H1 (cell line): ENCODE results near the gene ROBO4. TPM values are rescaled to one million over a fixed set of nuclear protein-coding genes. Genes with fewer than 3 reads are reported as not detected.

Source experiments
- CTCF ChIA-PET: fragments of 300-600 bp; sonication (Branson Sonifier 250); formaldehyde crosslinking; loops from one replicate; lab custom pipeline; 2021; ENCODE audit not compliant: partially characterized antibody; lab: Charles Lee
- POLR2A ChIA-PET: fragments of 300-600 bp; sonication (Branson Sonifier 250); formaldehyde crosslinking; loops from one replicate; lab custom pipeline; 2021; ENCODE audit warnings: inconsistent platforms; ENCODE audit not compliant: partially characterized antibody; lab: Charles Lee
- DNase-seq, 2 experiments: peaks; one replicate each; pipeline versions ENCODE4 v3.0.0 to v3.0.0-alpha.2; 2010 to 2022; ENCODE audit warnings: low spot score in 2 of 2, low read depth in 1 of 2, mixed read lengths in 1 of 2
- FAIRE-seq: peaks from 2 replicates; lab custom pipeline; 2011; peaks lifted over from hg19 to GRCh38; lab: Jason Lieb, UNC
- H2AFZ ChIP-seq: 2 replicates; pipeline ENCODE4 v1.8.1; 2012; ENCODE audit warnings: low read length, inconsistent platforms
- H2AK5ac ChIP-seq: 2 replicates; pipeline ENCODE4 v1.6.1; 2013; ENCODE audit warnings: low read depth, low read length
- H2BK120ac ChIP-seq: replicated peaks from 2 replicates; pipeline ENCODE3; 2013; ENCODE audit warnings: low read depth, low read length, inconsistent platforms
- H2BK12ac ChIP-seq: 2 replicates; pipeline ENCODE4 v1.6.1; 2013; ENCODE audit warnings: low read depth, low read length
- H2BK15ac ChIP-seq: 2 replicates; pipeline ENCODE4 v1.6.1; 2013; ENCODE audit warnings: low read length
- H2BK20ac ChIP-seq: 2 replicates; pipeline ENCODE4 v1.6.1; 2013; ENCODE audit warnings: low read length
- H2BK5ac ChIP-seq: 2 replicates; pipeline ENCODE4 v1.6.1; 2013; ENCODE audit warnings: low read depth, low read length
- H3K14ac ChIP-seq: 2 replicates; pipeline ENCODE4 v1.6.1; 2013; ENCODE audit warnings: inconsistent platforms; ENCODE audit not compliant: insufficient read length
- H3K18ac ChIP-seq: 2 replicates; pipeline ENCODE4 v1.6.1; 2013; ENCODE audit warnings: low read length; ENCODE audit errors: extremely low read depth
- H3K23ac ChIP-seq: 2 replicates; pipeline ENCODE4 v1.6.1; 2013; ENCODE audit warnings: inconsistent platforms; ENCODE audit not compliant: insufficient read length
- H3K23me2 ChIP-seq: 2 replicates; pipeline ENCODE4 v1.6.1; 2013; ENCODE audit warnings: low read depth, low read length
- H3K27ac ChIP-seq: 2 replicates; pipeline ENCODE4 v1.6.1; 2011; ENCODE audit warnings: low read depth, low read length, inconsistent platforms
- H3K27me3 ChIP-seq, 4 experiments: replicated peaks in 1 of 4; 1 replicate in 1 of 4; 2 replicates in 3 of 4; pipeline versions ENCODE4 v1.6.1 to v1.8.1; 2011 to 2013; ENCODE audit warnings: low read length in 3 of 4, mild to moderate bottlenecking in 3 of 4, inconsistent platforms in 2 of 4, mixed read lengths in 2 of 4, moderate library complexity in 1 of 4; ENCODE audit not compliant: control insufficient read depth in 3 of 4, insufficient read depth in 3 of 4; ENCODE audit errors: extremely low read depth in 1 of 4
- H3K36me3 ChIP-seq, 4 experiments: 2 replicates each; pipeline versions ENCODE4 v1.6.1 to v1.8.1; 2011 to 2013; ENCODE audit warnings: mild to moderate bottlenecking in 4 of 4, low read length in 3 of 4, moderate library complexity in 2 of 4, control low read depth in 1 of 4, inconsistent platforms in 1 of 4; ENCODE audit not compliant: insufficient read depth in 4 of 4, control insufficient read depth in 2 of 4
- H3K4ac ChIP-seq: replicated peaks from 2 replicates; pipeline ENCODE3; 2013; ENCODE audit warnings: low read length, low read depth, mixed read lengths, inconsistent platforms; ENCODE audit not compliant: insufficient read length
- H3K4me1 ChIP-seq, 4 experiments: replicated peaks in 1 of 4; 1 replicate in 1 of 4; 2 replicates in 3 of 4; pipeline versions ENCODE4 v1.6.1 to v1.8.1; 2011 to 2013; ENCODE audit warnings: low read length in 3 of 4, inconsistent platforms in 2 of 4, mixed read lengths in 1 of 4; ENCODE audit not compliant: insufficient read depth in 4 of 4, control insufficient read depth in 3 of 4
- H3K4me2 ChIP-seq, 2 experiments: 2 replicates each; pipeline versions ENCODE4 v1.6.1 to v1.8.1; 2011 to 2013; ENCODE audit warnings: low read depth in 2 of 2, low read length in 2 of 2, control low read depth in 1 of 2, inconsistent platforms in 1 of 2, mild to moderate bottlenecking in 1 of 2; ENCODE audit not compliant: insufficient read depth in 1 of 2
- H3K4me3 ChIP-seq, 4 experiments: fragments of 200-600, 300-600 bp in 1 of 4; sonication (generic), shearing (Covaris generic), sonication (Bioruptor Twin) in 1 of 4; 2 replicates each; pipeline versions ENCODE4 v1.5.1 to v1.8.1; 2011 to 2016; ENCODE audit warnings: low read length in 4 of 4, low read depth in 3 of 4, control low read depth in 2 of 4, inconsistent platforms in 2 of 4, mild to moderate bottlenecking in 2 of 4, mixed read lengths in 1 of 4, moderate library complexity in 1 of 4; ENCODE audit not compliant: insufficient read depth in 2 of 4; ENCODE audit errors: extremely low read depth in 1 of 4
- H3K56ac ChIP-seq: replicated peaks from 2 replicates; pipeline ENCODE3; 2013; ENCODE audit warnings: low read depth, mild to moderate bottlenecking, mixed read lengths, low read length, inconsistent platforms; ENCODE audit not compliant: insufficient read length
- H3K79me1 ChIP-seq: 2 replicates; pipeline ENCODE4 v1.6.1; 2013; ENCODE audit warnings: low read depth, low read length, control low read depth
- H3K79me2 ChIP-seq, 2 experiments: 2 replicates each; pipeline versions ENCODE4 v1.6.1 to v1.8.1; 2012 to 2013; ENCODE audit warnings: low read length in 2 of 2, mild to moderate bottlenecking in 2 of 2, inconsistent platforms in 1 of 2; ENCODE audit not compliant: insufficient read depth in 2 of 2, control insufficient read depth in 1 of 2
- H3K9ac ChIP-seq, 4 experiments: replicated peaks in 1 of 4; 1 replicate in 1 of 4; 2 replicates in 3 of 4; pipeline versions ENCODE4 v1.6.1 to v1.8.1; 2011 to 2013; ENCODE audit warnings: low read depth in 3 of 4, low read length in 3 of 4, control low read depth in 2 of 4, mild to moderate bottlenecking in 2 of 4, moderate library complexity in 2 of 4, inconsistent platforms in 1 of 4; ENCODE audit errors: extremely low read depth in 1 of 4
- H3K9me3 ChIP-seq, 2 experiments: 2 replicates each; pipeline versions ENCODE4 v1.6.1 to v1.8.1; 2012 to 2013; ENCODE audit warnings: mild to moderate bottlenecking in 2 of 2, moderate library complexity in 2 of 2, control low read depth in 1 of 2, inconsistent platforms in 1 of 2, low read depth in 1 of 2, low read length in 1 of 2, mixed read lengths in 1 of 2; ENCODE audit not compliant: insufficient read depth in 2 of 2
- H4K20me1 ChIP-seq, 2 experiments: replicated peaks in 1 of 2; 2 replicates each; pipeline versions ENCODE3 to v1.8.1; 2011 to 2013; ENCODE audit warnings: inconsistent platforms in 2 of 2, low read length in 2 of 2, mild to moderate bottlenecking in 1 of 2; ENCODE audit not compliant: insufficient read depth in 2 of 2, control insufficient read depth in 1 of 2
- H4K5ac ChIP-seq: 2 replicates; pipeline ENCODE4 v1.6.1; 2013; ENCODE audit warnings: low read length, low read depth, mixed read lengths, inconsistent platforms; ENCODE audit not compliant: insufficient read length
- H4K8ac ChIP-seq: 2 replicates; pipeline ENCODE4 v1.8.0; 2013; ENCODE audit warnings: mild to moderate bottlenecking, moderate library complexity, low read length, inconsistent platforms; ENCODE audit not compliant: insufficient read depth; ENCODE audit errors: extremely low read depth
- H4K91ac ChIP-seq: replicated peaks from 2 replicates; pipeline ENCODE3; 2013; ENCODE audit warnings: low read length, mixed read lengths, inconsistent platforms; ENCODE audit not compliant: insufficient read length
- BACH1 ChIP-seq: IDR thresholded peaks from 2 replicates; pipeline ENCODE4 v1.6.1; 2012; ENCODE audit warnings: low read length, improper control_type of control experiment
- CTBP2 ChIP-seq: IDR thresholded peaks from 2 replicates; pipeline ENCODE4 v1.7.0; 2011; ENCODE audit warnings: borderline replicate concordance, mild to moderate bottlenecking, moderate library complexity, mixed read lengths, low read length; ENCODE audit not compliant: insufficient read depth, insufficient read length
- PHF8 ChIP-seq: fragments of 200-600 bp; sonication (generic); conservative IDR thresholded peaks from 2 replicates; pipeline ENCODE4 v1.7.1; 2012; ENCODE audit warnings: low read depth, mild to moderate bottlenecking, inconsistent platforms, low read length, moderate library complexity
- SIX5 ChIP-seq: IDR thresholded peaks from 2 replicates; pipeline ENCODE4 v1.6.1; 2011; ENCODE audit warnings: mild to moderate bottlenecking, low read depth, low read length
- TAF7 ChIP-seq: optimal IDR thresholded peaks from 2 replicates; pipeline ENCODE3; 2011; ENCODE audit warnings: low read depth, mild to moderate bottlenecking, inconsistent platforms, low read length, moderate library complexity, borderline replicate concordance
- TCF12 ChIP-seq: IDR thresholded peaks from 2 replicates; pipeline ENCODE4 v1.6.1; 2011; ENCODE audit warnings: low read depth, mild to moderate bottlenecking, low read length
- WGBS, 2 experiments: shearing (Covaris generic) in 1 of 2; methylation state at CpG; one replicate each; pipeline versions ENCODE4 v1.1.6 to v1.1.7; 2013 to 2015; ENCODE audit warnings: low lambda C conversion rate in 2 of 2, mixed read lengths in 2 of 2, inconsistent platforms in 1 of 2, low coverage in 1 of 2, missing lambda C conversion rate in 1 of 2; ENCODE audit not compliant: insufficient replicate concordance in 2 of 2, insufficient coverage in 1 of 2, insufficient read length in 1 of 2; ENCODE audit errors: extremely low coverage in 1 of 2, missing lambda C conversion rate in 1 of 2; 5-methylcytosine and 5-hydroxymethylcytosine counted together
- polyA plus RNA-seq, 7 experiments: library from polyadenylated mRNA; depleted of rRNA in 3 of 7; stranded (reverse) in 5 of 7; unstranded in 2 of 7; fragments of >200 nt in 5 of 7; fragments of 200-250 nt in 2 of 7; gene quantifications; 1 replicate in 5 of 7; 2 replicates in 1 of 7; 4 replicates in 1 of 7; pipeline versions ENCODE4 v1.2.1 to v1.2.3, GENCODE V29; 2011 to 2013; ENCODE audit warnings: missing spikeins in 2 of 7, mixed read lengths in 2 of 7
- total RNA-seq: library from RNA; stranded (reverse); fragmentation: NEBNext Ultra II Directional; extraction: Animal tissue kit (Norgen Biotek cat#: 25700); gene quantifications from 2 replicates; pipeline ENCODE4 v1.2.1, GENCODE V29; 2021
- TF ChIP-seq, protein P1 (sequence below): IDR thresholded peaks from 2 replicates; pipeline ENCODE4 v1.6.1; 2011; ENCODE audit warnings: low read depth, mild to moderate bottlenecking, low read length; ENCODE audit not compliant: insufficient read depth
- TF ChIP-seq, protein P2 (sequence below): IDR thresholded peaks from 2 replicates; pipeline ENCODE4 v1.6.1; 2012; ENCODE audit warnings: low read length, inconsistent platforms

Gene ROBO4
- total and polyA plus RNA-seq, 2 of the 8 experiments (the other 6 are each of a cell fraction or from before 2014, with no cell fraction given), result 0.03 TPM; not detected in 1

DNA sequence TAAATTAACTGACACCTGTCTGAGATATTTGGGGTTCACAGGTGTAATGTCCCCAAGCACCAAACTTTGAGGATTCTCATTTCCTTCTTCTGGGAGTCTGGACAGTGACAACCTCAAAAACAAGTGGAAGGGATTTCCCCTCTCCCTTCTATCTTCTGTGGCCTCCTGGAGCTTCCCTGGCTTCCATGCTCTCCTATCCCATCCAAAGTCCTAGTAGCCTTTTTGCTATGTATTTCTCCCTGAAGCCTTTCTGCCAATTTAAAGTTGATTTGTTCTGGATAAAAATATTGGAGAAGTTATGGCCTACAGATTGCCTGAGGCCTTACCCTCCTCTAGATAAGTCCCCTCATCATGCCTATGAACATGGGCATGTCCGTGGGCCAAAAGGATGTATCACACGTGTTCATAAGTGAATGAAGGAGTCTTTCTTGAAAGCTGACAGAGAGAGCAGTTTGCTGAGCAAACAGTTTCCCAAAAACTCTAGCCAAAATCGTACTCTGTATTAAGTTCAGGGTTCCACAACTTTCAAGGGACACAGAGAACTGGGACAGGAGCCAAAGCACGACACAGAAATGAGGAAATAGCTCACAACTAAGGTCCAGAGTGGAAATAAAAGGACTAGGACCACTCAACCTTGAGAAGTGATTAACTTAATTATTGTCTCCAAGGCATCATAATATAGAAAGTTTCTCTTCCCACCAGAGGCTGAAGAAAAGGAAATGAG is 31.4 kb upstream of the ROBO4 start:
- Histone ChIP-seq H2BK5ac (no peak overlapping the region), H4K8ac (no peak overlapping the region), H2AK5ac (no peak overlapping the region), H2BK12ac (no peak overlapping the region), H4K20me1 (no peaks in the 10 kb centered on the region), H3K4me2 (no peak overlapping the region), H3K36me3 (no peaks in the 10 kb centered on the region), H2BK20ac (no peak overlapping the region), H3K4me1 (no peaks in the 10 kb centered on the region), H3K9ac (no peak overlapping the region), H3K79me1 (no peaks in the 10 kb centered on the region), H4K91ac (no peak overlapping the region), H3K27me3 (peaks cover 0 to 8% (median 1%) of the 10 kb centered on the region in 4 experiments; a peak in 3 of 7 replicates), H3K56ac (no peak overlapping the region), H2BK120ac (no peak overlapping the region), H2AFZ (no peak overlapping the region), H3K23ac (no peak overlapping the region), H3K79me2 (no peaks in the 10 kb centered on the region), H3K23me2 (no peaks in the 10 kb centered on the region; the same call in 1 of the 2 replicates), H3K14ac (no peak overlapping the region), H3K18ac (no peak overlapping the region), H3K9me3 (no peaks in the 10 kb centered on the region), H3K27ac (no peak overlapping the region), H3K4ac (no peak overlapping the region), H3K4me3 (no peak overlapping the region), H4K5ac (no peak overlapping the region), H2BK15ac (no peak overlapping the region)
- CTCF ChIA-PET, result interaction anchor here (1.1 to 1.4 kb wide), 2 partner anchors 8 to 504 kb away, joined by 3 to 4 read pairs; no protein-coding TSS in a partner anchor
- DNase-seq, result no peak
- no peak for FAIRE-seq
- WGBS, 2 experiments, result 72% methylated on average over 4 of the region's 4 CpGs; no CpG with 5 or more reads in 1 of the 2 experiments
- POLR2A ChIA-PET, result no interaction called here
- TF ChIP-seq, protein P1, sequence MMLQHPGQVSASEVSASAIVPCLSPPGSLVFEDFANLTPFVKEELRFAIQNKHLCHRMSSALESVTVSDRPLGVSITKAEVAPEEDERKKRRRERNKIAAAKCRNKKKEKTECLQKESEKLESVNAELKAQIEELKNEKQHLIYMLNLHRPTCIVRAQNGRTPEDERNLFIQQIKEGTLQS, result no peak
- TF ChIP-seq, protein P2, sequence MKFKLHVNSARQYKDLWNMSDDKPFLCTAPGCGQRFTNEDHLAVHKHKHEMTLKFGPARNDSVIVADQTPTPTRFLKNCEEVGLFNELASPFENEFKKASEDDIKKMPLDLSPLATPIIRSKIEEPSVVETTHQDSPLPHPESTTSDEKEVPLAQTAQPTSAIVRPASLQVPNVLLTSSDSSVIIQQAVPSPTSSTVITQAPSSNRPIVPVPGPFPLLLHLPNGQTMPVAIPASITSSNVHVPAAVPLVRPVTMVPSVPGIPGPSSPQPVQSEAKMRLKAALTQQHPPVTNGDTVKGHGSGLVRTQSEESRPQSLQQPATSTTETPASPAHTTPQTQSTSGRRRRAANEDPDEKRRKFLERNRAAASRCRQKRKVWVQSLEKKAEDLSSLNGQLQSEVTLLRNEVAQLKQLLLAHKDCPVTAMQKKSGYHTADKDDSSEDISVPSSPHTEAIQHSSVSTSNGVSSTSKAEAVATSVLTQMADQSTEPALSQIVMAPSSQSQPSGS, result no peak
- TF ChIP-seq CTBP2 (no peak), SIX5 (no peak), TCF12 (no peak), TAF7 (no peak), PHF8 (no peak), BACH1 (no peak)
